ENCODE data around the gene VSTM1. TPM values are rescaled to one million over a fixed set of nuclear protein-coding genes. Genes with fewer than 3 reads are reported as not detected.
A peak's percentile ranks its signal among the peaks of the same experiment; 100 is the strongest.

The VSTM1 gene
- total RNA-seq, 3 donors from 2014 or later = not detected

GRCh38 chr19:53992211-53992610 is 71.5 kb downstream of the VSTM1 start:
- H3K27me3 ChIP-seq = peaks cover 0 to 54% of the 10 kb centered on the region in 2 donors
- intact Hi-C loops (cut with DNase I; ENCODE audit: low total_unique reads) = no loop called here
- no peaks in the 10 kb centered on the region for H3K36me3 ChIP-seq
- no peak for TF ChIP-seq CTCF (IDR thresholded peaks at IDR 0.05)
- H3K27ac ChIP-seq = no peak overlapping the region
- H3K9me3 ChIP-seq = no peaks in the 10 kb centered on the region
- no peak for DNase-seq (ENCODE audit: low spot score in 2 of 2)
- no peaks in the 10 kb centered on the region for H3K4me1 ChIP-seq
- H3K4me3 ChIP-seq = no peak overlapping the region

- no peak for DNase-seq (ENCODE audit: low spot score in 2 of 2)
- Histone ChIP-seq H3K4me1 (no peaks in the 10 kb centered on the region), H3K4me3 (peak within 1 kb of the TSS; percentile 31 to 61 (median 38)), H3K36me3 (no peaks in the 10 kb centered on the region), H3K27ac (no peak within 1 kb of the TSS), H3K27me3 (peaks cover 0 to 52% of the 10 kb centered on the region in 2 donors), H3K9me3 (no peaks in the 10 kb centered on the region)
- TF ChIP-seq POLR2A (IDR thresholded peaks at IDR 0.05) (no peak), CTCF (IDR thresholded peaks at IDR 0.05) (no peak), POLR2AphosphoS5 (IDR thresholded peaks at IDR 0.05) (no peak)
- intact Hi-C loops (cut with DNase I; ENCODE audit: low total_unique reads) = no loop called here
Observed at GRCh38 chr19:53991224-53992113, 72.2 kb downstream of the VSTM1 start, which contains the start of gene CACNG6. Gene CACNG6, plus strand, starts transcription at chr19:53991637. Its CDS starts 1,241 bp downstream, at chr19:53992878.

Other genes with a start within 250 kb of the VSTM1 start
- gene NLRP12, start 239.6 kb downstream of the VSTM1 start, total RNA-seq = 1 to 10 TPM in 1 of 3 donors, under 1 TPM in 2; 0.32 to 1.2 (median 0.66) TPM
- 10 to 100 TPM; 30.2 to 54.6 (median 41.9) TPM for gene MYADM, start 196.0 kb downstream of the VSTM1 start, total RNA-seq
- not detected for gene PRKCG, start 181.7 kb downstream of the VSTM1 start, total RNA-seq
- gene CACNG7, start 154.6 kb downstream of the VSTM1 start, total RNA-seq = not detected
- gene CACNG8, start 101.0 kb downstream of the VSTM1 start, total RNA-seq = under 1 TPM in 1 of 3 donors, not detected in 2; under 0.01 TPM
- not detected for gene CACNG6, start 72.3 kb downstream of the VSTM1 start, total RNA-seq
- gene TARM1, start 17.5 kb upstream of the VSTM1 start, total RNA-seq = not detected
- 1 to 10 TPM in 2 of 3 donors, under 1 TPM in 1; 0.66 to 2.4 (median 2.2) TPM for gene OSCAR, start 36.9 kb upstream of the VSTM1 start, total RNA-seq
- gene NDUFA3, start 39.0 kb upstream of the VSTM1 start, total RNA-seq = 10 to 100 TPM; 17.3 to 20.6 (median 20.5) TPM
- 10 to 100 TPM; 11.9 to 16.7 (median 16.2) TPM for gene TFPT, start 51.8 kb upstream of the VSTM1 start, total RNA-seq
- gene PRPF31, start 51.9 kb upstream of the VSTM1 start, total RNA-seq = 10 to 100 TPM; 45.5 to 59.6 (median 52.5) TPM
- 10 to 100 TPM; 14.6 to 23.4 (median 22.9) TPM for gene CNOT3, start 73.9 kb upstream of the VSTM1 start, total RNA-seq
- 1 to 10 TPM; 6.4 to 8.5 (median 8.0) TPM for gene LENG1, start 95.8 kb upstream of the VSTM1 start, total RNA-seq
- 10 to 100 TPM in 2 of 3 donors, under 1 TPM in 1; 0.48 to 41.6 (median 38.0) TPM for gene TMC4, start 109.3 kb upstream of the VSTM1 start, total RNA-seq
- gene MBOAT7, start 125.7 kb upstream of the VSTM1 start, total RNA-seq = 10 to 100 TPM; 16.5 to 37.3 (median 24.6) TPM
- 10 to 100 TPM; 59.5 to 80.3 (median 74.4) TPM for gene TSEN34, start 127.4 kb upstream of the VSTM1 start, total RNA-seq
- 1,000 to 10,000 TPM; 2,169 to 2,630 (median 2,424) TPM for gene RPS9, start 137.0 kb upstream of the VSTM1 start, total RNA-seq
- gene LILRB3, start 159.1 kb upstream of the VSTM1 start, total RNA-seq = 10 to 100 TPM in 2 of 3 donors, 1 to 10 TPM in 1; 1.6 to 28.3 (median 11.5) TPM
- gene LILRA6, start 178.9 kb upstream of the VSTM1 start, total RNA-seq = 1 to 10 TPM; 1.3 to 2.9 (median 1.8) TPM
- 10 to 100 TPM in 1 of 3 donors, 1 to 10 TPM in 2; 2.0 to 46.4 (median 4.8) TPM for gene LILRB5, start 193.4 kb upstream of the VSTM1 start, total RNA-seq
- gene LILRB2, start 217.2 kb upstream of the VSTM1 start, total RNA-seq = 1 to 10 TPM in 2 of 3 donors, under 1 TPM in 1; 0.98 to 3.5 (median 1.8) TPM
- 1 to 10 TPM in 2 of 3 donors, under 1 TPM in 1; 0.98 to 2.2 (median 1.4) TPM for gene LILRA5, start 249.3 kb upstream of the VSTM1 start, total RNA-seq

Measured in breast epithelium (tissue), 4 donors.